Adrenal gland (tissue), 12 donors: ENCODE measurements around the gene SWT1. TPM values are rescaled to one million over a fixed set of nuclear protein-coding genes. Genes with fewer than 3 reads are reported as not detected.

ENCODE experiments used
- DNase-seq, 7 donors: peaks; one replicate each; pipeline ENCODE4 v3.0.0-alpha.2; 2019 to 2020
- H3K27ac ChIP-seq, 5 donors: fragments of 200-600 bp; sonication (generic) in 4 of 5; 1 replicate in 3 of 5; 2 replicates in 2 of 5; pipeline versions ENCODE4 v1.5.1 to v1.8.0; 2016 to 2020; ENCODE audit warnings: mild to moderate bottlenecking in 1 of 5
- H3K27me3 ChIP-seq: fragments of 200-600 bp; 2 replicates; pipeline ENCODE4 v1.8.0; 2021
- H3K36me3 ChIP-seq, 2 donors: fragments of 200-600 bp; replicated peaks in 1 of 2; 1 replicate in 1 of 2; 2 replicates in 1 of 2; pipeline versions ENCODE4 v1.5.1 to v1.8.0; 2018 to 2022
- H3K4me1 ChIP-seq, 2 donors: fragments of 200-600 bp; replicated peaks in 1 of 2; 1 replicate in 1 of 2; 2 replicates in 1 of 2; pipeline versions ENCODE4 v1.5.1 to v1.8.0; 2018 to 2021
- H3K4me3 ChIP-seq, 4 donors: fragments of 200-600 bp; sonication (generic) in 3 of 4; one replicate each; pipeline ENCODE4 v1.5.1; 2016 to 2018
- H3K9me3 ChIP-seq, 3 donors: fragments of 200-600 bp; sonication (generic) in 1 of 3; replicated peaks in 1 of 3; 1 replicate in 2 of 3; 2 replicates in 1 of 3; pipeline versions ENCODE4 v1.5.1 to v1.8.0; 2016 to 2021
- POLR2A ChIP-seq, 2 donors: fragments of 450-650 bp; IDR thresholded peaks; one replicate each; pipeline ENCODE4 v1.6.1; 2017; ENCODE audit warnings: antibody characterized with exemption in 2 of 2, mild to moderate bottlenecking in 2 of 2, moderate library complexity in 1 of 2
- WGBS, 4 donors: extraction: QIAGEN DNeasy Blood & Tissue Kit in 2 of 4; methylation state at CpG; one replicate each; pipeline versions ENCODE4 v1.1.5 to v1.1.7; 2013 to 2017; 5-methylcytosine and 5-hydroxymethylcytosine counted together
- intact Hi-C, 2 donors: fragments of 100-400 bp; cut with DNase I; formaldehyde crosslinking; loops; one replicate each; pipeline versions ENCODE4 v1.14.1 to v1.15.0; 2022 to 2023
- polyA plus RNA-seq, 3 donors: library from polyadenylated mRNA; stranded (reverse); fragments of 200-250 nt in 2 of 3; fragments of 350-450 nt in 1 of 3; fragmentation: Illumina TruSeq in 1 of 3; extraction: RNeasy Lipid Tissue Mini Kit (QIAGEN cat#74804) in 1 of 3; gene quantifications; one replicate each; pipeline ENCODE4 v1.2.3, GENCODE V29; 2013 to 2014
- total RNA-seq, 9 donors: library from RNA; depleted of rRNA in 4 of 9; stranded (reverse); fragments of >200 nt in 4 of 9; fragments of 120-200 nt in 1 of 9; fragmentation: NEBNext Ultra II Directional in 1 of 9; extraction: Animal tissue kit (Norgen Biotek cat#: 25700) in 1 of 9; gene quantifications; one replicate each; pipeline versions ENCODE4 v1.1.0 to v1.2.4, GENCODE V29; 2013 to 2023
- TF ChIP-seq, protein P1 (sequence below), 6 experiments: fragments of 450-650 bp in 4 of 6; fragments of 200-600 bp in 2 of 6; sonication (generic) in 1 of 6; IDR thresholded peaks; 1 replicate in 5 of 6; 2 replicates in 1 of 6; pipeline versions ENCODE4 v1.5.1 to v1.8.0; 2016 to 2021; ENCODE audit warnings: antibody characterized with exemption in 6 of 6, mild to moderate bottlenecking in 2 of 6, moderate library complexity in 1 of 6
- donor health status: healthy with polysubstance abuse.
- donor health status: Bipolar disorder and iron deficiency.
- donor health status: DM: yes; HTN: yes; CAD: no.
- donor health status: DM: no; HTN: no; CAD: no.
- donor health status: DM: no; HTN: no; CAD: no.
- donor health status: DM: yes; HTN: yes; CAD: no.

SWT1 gene
- total and polyA plus RNA-seq, 12 donors: 1.9 to 11.0 (median 5.6) TPM

DNA sequence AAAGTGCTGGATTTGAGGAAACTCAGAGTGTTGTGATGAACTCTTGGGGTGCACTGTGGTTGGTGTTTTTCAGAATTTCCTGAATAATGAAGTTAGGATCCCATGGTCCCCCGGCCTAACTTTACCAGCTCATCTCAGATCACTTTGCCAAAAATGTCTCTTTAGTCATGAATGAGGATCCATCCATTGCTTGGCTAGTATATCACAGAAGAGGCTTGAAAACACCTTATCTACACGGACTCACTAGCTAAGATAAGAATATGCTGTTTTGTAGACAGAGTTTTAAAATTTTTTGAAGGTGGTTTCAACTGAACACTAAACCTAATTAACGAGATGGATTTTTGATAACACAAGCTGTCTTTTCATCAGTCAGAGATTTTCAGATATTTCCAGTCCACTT, 106.3 kb downstream of the SWT1 start:
- no peaks in the 10 kb centered on the region for H3K36me3 ChIP-seq
- no peaks in the 10 kb centered on the region for H3K4me1 ChIP-seq
- WGBS, 4 donors: 90 to 96% (median 93%) methylated on average over 3 of the region's 3 CpGs
- intact Hi-C loops: no loop called here
- H3K9me3 ChIP-seq: no peaks in the 10 kb centered on the region
- TF ChIP-seq POLR2A (IDR thresholded peaks at IDR 0.05): no peak
- TF ChIP-seq, protein P1, sequence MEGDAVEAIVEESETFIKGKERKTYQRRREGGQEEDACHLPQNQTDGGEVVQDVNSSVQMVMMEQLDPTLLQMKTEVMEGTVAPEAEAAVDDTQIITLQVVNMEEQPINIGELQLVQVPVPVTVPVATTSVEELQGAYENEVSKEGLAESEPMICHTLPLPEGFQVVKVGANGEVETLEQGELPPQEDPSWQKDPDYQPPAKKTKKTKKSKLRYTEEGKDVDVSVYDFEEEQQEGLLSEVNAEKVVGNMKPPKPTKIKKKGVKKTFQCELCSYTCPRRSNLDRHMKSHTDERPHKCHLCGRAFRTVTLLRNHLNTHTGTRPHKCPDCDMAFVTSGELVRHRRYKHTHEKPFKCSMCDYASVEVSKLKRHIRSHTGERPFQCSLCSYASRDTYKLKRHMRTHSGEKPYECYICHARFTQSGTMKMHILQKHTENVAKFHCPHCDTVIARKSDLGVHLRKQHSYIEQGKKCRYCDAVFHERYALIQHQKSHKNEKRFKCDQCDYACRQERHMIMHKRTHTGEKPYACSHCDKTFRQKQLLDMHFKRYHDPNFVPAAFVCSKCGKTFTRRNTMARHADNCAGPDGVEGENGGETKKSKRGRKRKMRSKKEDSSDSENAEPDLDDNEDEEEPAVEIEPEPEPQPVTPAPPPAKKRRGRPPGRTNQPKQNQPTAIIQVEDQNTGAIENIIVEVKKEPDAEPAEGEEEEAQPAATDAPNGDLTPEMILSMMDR (IDR thresholded peaks at IDR 0.05): no peak
- no peak overlapping the region for H3K4me3 ChIP-seq
- H3K27me3 ChIP-seq: no peaks in the 10 kb centered on the region
- DNase-seq: no peak
- no peak overlapping the region for H3K27ac ChIP-seq

DNA sequence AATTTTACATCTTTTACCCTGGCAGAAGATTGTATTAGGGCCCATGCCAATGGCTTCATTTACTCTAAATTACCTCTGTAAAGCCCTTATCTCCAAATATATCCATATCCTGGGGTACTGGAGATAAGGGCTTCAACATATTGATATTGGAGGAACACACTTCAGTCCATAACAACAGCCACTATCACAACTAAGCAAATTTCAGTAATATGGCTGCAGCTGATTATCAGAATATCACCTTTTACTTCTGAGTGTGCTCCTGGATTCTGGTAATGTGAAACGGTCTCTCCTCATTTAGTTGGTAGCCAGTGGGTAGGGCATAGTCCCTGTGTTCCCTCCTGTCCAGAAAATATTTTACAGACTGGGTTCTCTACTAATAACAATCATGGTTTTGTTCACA, 106.8 kb downstream of the SWT1 start:
- H3K27me3 ChIP-seq: no peaks in the 10 kb centered on the region
- DNase-seq: no peak
- intact Hi-C loops: no loop called here
- no peak overlapping the region for H3K4me3 ChIP-seq
- H3K9me3 ChIP-seq: no peaks in the 10 kb centered on the region
- H3K36me3 ChIP-seq: no peaks in the 10 kb centered on the region
- no peaks in the 10 kb centered on the region for H3K4me1 ChIP-seq
- TF ChIP-seq, protein P1 (IDR thresholded peaks at IDR 0.05): no peak
- no peak for TF ChIP-seq POLR2A (IDR thresholded peaks at IDR 0.05)
- H3K27ac ChIP-seq: no peak overlapping the region
- WGBS, 4 donors: 85 to 97% (median 95%) methylated on average over 1 of the region's 1 CpG

DNA sequence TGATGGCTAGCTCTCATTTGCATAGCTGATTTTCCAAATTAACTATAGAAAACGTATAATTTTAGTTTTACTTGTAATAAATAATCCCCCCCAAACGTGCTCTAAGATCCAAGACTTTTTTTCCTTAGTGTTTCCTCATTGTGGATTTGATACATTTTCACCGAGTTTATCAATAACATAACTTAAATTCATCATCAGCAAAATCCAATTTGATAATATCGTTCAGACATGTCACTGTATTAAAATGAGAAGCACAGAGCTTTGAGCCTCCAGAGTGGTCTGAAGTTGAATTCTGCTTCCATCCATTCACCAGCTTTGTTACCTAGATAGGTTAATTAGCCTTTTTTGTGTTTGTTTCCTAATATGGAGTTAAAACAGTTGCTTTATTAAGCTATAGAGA, 108.3 kb downstream of the SWT1 start:
- Histone ChIP-seq H3K27ac (no peak overlapping the region), H3K9me3 (no peaks in the 10 kb centered on the region), H3K36me3 (no peaks in the 10 kb centered on the region), H3K4me3 (no peak overlapping the region), H3K4me1 (no peaks in the 10 kb centered on the region), H3K27me3 (no peaks in the 10 kb centered on the region)
- no peak for DNase-seq
- TF ChIP-seq, protein P1 (IDR thresholded peaks at IDR 0.05): no peak
- no peak for TF ChIP-seq POLR2A (IDR thresholded peaks at IDR 0.05)
- intact Hi-C loops: no loop called here
- WGBS, 4 donors: 91 to 97% (median 93%) methylated on average over 4 of the region's 4 CpGs

DNA sequence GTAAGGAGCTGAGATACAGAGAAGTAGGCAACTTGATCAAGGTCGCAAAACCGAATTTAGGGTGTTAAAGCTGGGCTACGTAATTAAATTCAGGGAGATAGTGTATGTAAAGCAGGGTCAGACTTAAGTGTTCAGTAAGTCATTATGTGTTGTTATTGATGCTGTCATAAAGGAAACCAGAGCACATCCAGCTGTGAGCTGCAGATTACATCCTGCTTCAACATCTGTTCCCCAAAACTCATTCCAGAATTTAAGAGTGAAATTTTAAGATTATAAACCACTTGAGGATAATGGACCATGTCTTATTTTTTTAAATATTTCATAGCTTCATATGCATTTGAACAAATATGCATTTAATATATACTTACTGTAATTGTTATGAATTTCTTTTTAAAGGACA, 110.3 kb downstream of the SWT1 start:
- Histone ChIP-seq H3K4me1 (no peaks in the 10 kb centered on the region), H3K27me3 (no peaks in the 10 kb centered on the region), H3K9me3 (no peaks in the 10 kb centered on the region), H3K4me3 (no peak overlapping the region), H3K36me3 (no peaks in the 10 kb centered on the region), H3K27ac (no peak overlapping the region)
- WGBS, 4 donors: 56 to 75% (median 64%) methylated on average over 3 of the region's 3 CpGs
- intact Hi-C loops: no loop called here
- TF ChIP-seq, protein P1 (IDR thresholded peaks at IDR 0.05): no peak
- TF ChIP-seq POLR2A (IDR thresholded peaks at IDR 0.05): no peak
- DNase-seq: no peak
